Endothelial cell (in vitro differentiated cells): Measurements from ENCODE around the gene ZNF492. TPM values are rescaled to one million over a fixed set of nuclear protein-coding genes. Genes with fewer than 3 reads are reported as not detected.

ENCODE experiments used
- DNase-seq: peaks from one replicate; pipeline ENCODE4 v3.0.0; 2021; ENCODE audit warnings: low spot score
- H3K27ac Mint-ChIP-seq: one replicate; pipeline ENCODE4 v1.8.0; 2021; ENCODE audit warnings: mixed read lengths, inconsistent platforms; ENCODE audit not compliant: unreplicated experiment
- H3K27me3 Mint-ChIP-seq: one replicate; pipeline ENCODE4 v1.8.0; 2021; ENCODE audit warnings: mild to moderate bottlenecking, moderate library complexity, mixed read lengths, inconsistent platforms; ENCODE audit not compliant: unreplicated experiment
- H3K36me3 Mint-ChIP-seq: one replicate; pipeline ENCODE4 v1.8.0; 2021; ENCODE audit warnings: mild to moderate bottlenecking, low read depth, mixed read lengths, inconsistent platforms; ENCODE audit not compliant: unreplicated experiment
- H3K4me1 Mint-ChIP-seq: one replicate; pipeline ENCODE4 v1.8.0; 2021; ENCODE audit warnings: mild to moderate bottlenecking, mixed read lengths, inconsistent platforms; ENCODE audit not compliant: unreplicated experiment
- H3K4me3 Mint-ChIP-seq: one replicate; pipeline ENCODE4 v1.8.0; 2021; ENCODE audit warnings: mild to moderate bottlenecking, mixed read lengths, inconsistent platforms; ENCODE audit not compliant: unreplicated experiment
- H3K9me3 Mint-ChIP-seq: one replicate; pipeline ENCODE4 v1.8.0; 2021; ENCODE audit warnings: mixed read lengths, inconsistent platforms; ENCODE audit not compliant: unreplicated experiment
- CTCF ChIP-seq: fragments of 200-600 bp; sonication (generic); IDR thresholded peaks from one replicate; pipeline ENCODE4 v1.5.0; 2021; ENCODE audit warnings: antibody characterized with exemption; ENCODE audit not compliant: unreplicated experiment
- total RNA-seq: library from RNA; stranded (reverse); fragmentation: NEBNext Ultra II Directional; extraction: Animal tissue kit (Norgen Biotek cat#: 25700); gene quantifications from one replicate; pipeline ENCODE4 v1.2.1, GENCODE V29; 2021; ENCODE audit not compliant: unreplicated experiment

The ZNF492 gene
- total RNA-seq, 1 donor from 2014 or later, result not detected

DNA sequence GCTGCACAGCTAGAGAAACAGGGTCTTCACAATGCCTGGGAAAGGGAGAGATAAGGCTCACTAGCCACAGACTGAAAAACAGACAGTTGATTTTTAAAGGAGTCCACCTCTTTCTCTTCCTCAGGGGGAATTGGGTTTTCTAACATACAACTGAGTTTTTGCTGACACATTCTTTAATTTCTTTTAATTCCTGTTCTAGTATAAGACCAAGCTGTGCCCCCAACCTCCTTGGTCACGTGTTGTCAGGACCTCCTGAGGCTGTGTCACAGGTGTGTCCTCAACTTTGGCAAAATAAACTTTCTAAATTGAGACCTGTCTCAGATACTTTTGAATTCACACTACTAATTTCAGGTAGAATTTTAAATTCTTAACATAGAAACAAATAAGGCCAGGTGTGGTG is 12.1 kb upstream of the ZNF492 start:
- Mint-ChIP-seq H3K9me3 (peaks cover 31% of the 10 kb centered on the region), H3K36me3 (peaks cover 15% of the 10 kb centered on the region), H3K27ac (no peak overlapping the region), H3K4me1 (no peaks in the 10 kb centered on the region), H3K27me3 (peaks cover 7% of the 10 kb centered on the region), H3K4me3 (no peak overlapping the region)
- DNase-seq, result no peak
- TF ChIP-seq CTCF, result no peak

DNA sequence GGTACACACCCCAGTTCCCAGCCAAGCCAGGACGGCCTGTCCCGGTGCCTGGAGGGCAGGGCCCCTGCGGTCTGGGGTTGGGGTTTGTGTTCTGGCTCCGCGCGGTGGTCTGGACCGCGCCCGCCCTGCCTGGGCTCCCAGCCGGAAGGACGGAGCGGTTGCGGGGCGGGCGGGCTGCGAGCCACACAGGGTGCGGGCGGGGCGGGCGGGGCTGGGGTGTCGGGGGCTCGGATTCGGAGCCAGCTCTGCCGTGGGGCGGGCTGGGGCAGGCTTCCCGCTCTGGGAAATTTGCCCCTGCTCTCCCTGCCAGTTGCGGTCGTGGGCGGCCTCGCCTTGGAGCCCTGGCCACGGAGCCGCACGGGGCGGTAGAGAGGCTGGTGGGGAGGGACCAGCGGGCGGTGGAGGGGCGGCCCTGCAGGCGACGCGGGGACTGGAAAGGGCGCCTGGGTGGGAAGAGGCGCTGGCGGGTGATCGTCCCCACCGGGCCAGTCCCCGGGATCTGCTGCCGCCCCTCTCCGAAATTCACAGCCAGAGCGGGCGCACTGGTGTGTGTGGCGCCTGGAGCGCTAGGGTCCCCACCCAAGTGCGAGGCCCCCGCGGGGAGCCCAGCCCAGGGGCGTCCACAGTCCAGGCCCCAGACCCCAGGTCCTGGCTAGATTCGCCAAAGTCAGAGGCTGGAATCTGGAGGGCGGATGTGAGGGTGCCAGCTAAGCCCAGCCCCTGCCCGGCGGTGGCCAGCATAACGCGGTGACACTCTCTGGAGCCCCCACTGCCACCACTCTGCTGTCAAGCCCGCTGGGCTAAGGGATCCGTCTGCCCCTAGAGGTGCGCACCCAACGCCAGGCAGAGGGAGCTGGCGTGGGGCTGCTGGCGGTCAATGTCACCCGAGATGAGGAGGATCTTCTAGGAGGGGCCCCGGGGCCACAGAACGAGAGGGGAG is 11.0 kb upstream of the ZNF492 start:
- no peak for TF ChIP-seq CTCF
- H3K9me3 Mint-ChIP-seq, result peaks cover 33% of the 10 kb centered on the region
- DNase-seq, result no peak
- no peak overlapping the region for H3K4me3 Mint-ChIP-seq
- no peaks in the 10 kb centered on the region for H3K4me1 Mint-ChIP-seq
- H3K27me3 Mint-ChIP-seq, result peaks cover 7% of the 10 kb centered on the region
- H3K36me3 Mint-ChIP-seq, result peaks cover 18% of the 10 kb centered on the region
- H3K27ac Mint-ChIP-seq, result no peak overlapping the region

- Mint-ChIP-seq H3K4me3 (no peak overlapping the region), H3K36me3 (peaks cover 16% of the 10 kb centered on the region), H3K27me3 (peaks cover 7% of the 10 kb centered on the region), H3K9me3 (peaks cover 34% of the 10 kb centered on the region), H3K27ac (no peak overlapping the region), H3K4me1 (no peaks in the 10 kb centered on the region)
- no peak for TF ChIP-seq CTCF
- DNase-seq, result no peak
Observed at GRCh38 chr19:22623841-22624221, 10.3 kb upstream of the ZNF492 start.

DNA sequence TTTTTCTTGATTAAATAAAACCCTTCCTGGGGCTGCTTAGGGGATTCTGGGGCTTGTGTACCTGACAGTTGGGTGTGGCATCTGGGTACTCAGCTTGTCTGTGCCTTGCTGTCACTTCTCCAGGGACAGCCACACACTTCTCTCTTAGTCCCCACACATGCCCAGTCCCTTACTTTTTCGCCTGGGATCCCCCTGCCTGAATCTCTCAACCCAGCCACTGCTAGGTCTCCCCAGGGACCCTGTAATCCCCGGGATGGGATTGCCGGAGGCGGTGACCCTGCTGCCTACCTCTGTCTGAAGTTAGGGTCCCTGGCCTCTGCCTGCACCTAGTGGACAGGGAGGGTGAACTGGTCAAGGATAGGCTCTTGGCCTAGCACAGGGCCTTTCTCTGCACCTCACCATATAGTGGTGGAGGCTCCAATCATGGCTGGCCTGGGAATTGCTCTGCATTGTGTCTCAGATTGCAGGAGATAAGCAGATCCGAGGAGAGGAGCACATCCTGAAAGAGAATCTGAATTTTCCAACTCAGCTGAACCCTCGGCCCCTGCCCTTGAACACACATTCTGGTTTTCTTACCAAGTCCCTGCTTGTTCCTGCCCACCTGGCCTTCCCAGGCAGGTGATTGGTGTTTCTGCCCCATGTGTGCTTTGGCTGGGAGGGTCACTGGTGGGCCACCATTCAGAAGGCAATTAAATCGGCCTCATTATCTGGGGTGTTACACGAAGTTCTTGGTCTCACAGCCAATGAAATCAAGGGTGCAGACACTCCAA is 8.7 kb upstream of the ZNF492 start:
- H3K4me1 Mint-ChIP-seq, result no peaks in the 10 kb centered on the region
- peak overlapping the region; percentile 23 for H3K4me3 Mint-ChIP-seq
- H3K36me3 Mint-ChIP-seq, result peaks cover 11% of the 10 kb centered on the region
- H3K27me3 Mint-ChIP-seq, result peaks cover 11% of the 10 kb centered on the region
- no peak for DNase-seq
- no peak overlapping the region for H3K27ac Mint-ChIP-seq
- H3K9me3 Mint-ChIP-seq, result peaks cover 34% of the 10 kb centered on the region
- TF ChIP-seq CTCF, result no peak

- TF ChIP-seq CTCF, result no peak
- H3K4me3 Mint-ChIP-seq, result no peak overlapping the region
- peaks cover 11% of the 10 kb centered on the region for H3K36me3 Mint-ChIP-seq
- peaks cover 11% of the 10 kb centered on the region for H3K27me3 Mint-ChIP-seq
- H3K9me3 Mint-ChIP-seq, result peaks cover 24% of the 10 kb centered on the region
- no peak for DNase-seq
- H3K4me1 Mint-ChIP-seq, result no peaks in the 10 kb centered on the region
- H3K27ac Mint-ChIP-seq, result no peak overlapping the region
Observed at GRCh38 chr19:22627526-22627925, 6.6 kb upstream of the ZNF492 start.
